ENCODE data around the gene CD84. TPM values are rescaled to one million over a fixed set of nuclear protein-coding genes. Genes with fewer than 3 reads are reported as not detected.
"Not testable (repeated sequence)": the region's sequence is repeated elsewhere in the genome, so short reads cannot be mapped to it uniquely, and the experiment has no call there.

The CD84 gene
- total RNA-seq, 2 donors from 2014 or later, result 3.8 to 13.4 TPM

- ATAC-seq (peak; percentile 87 to 91), DNase-seq (ENCODE audit: low spot score) (no peak)
- peaks cover 36 to 44% of the 10 kb centered on the region in 2 donors for H3K4me1 Mint-ChIP-seq (ENCODE audit: low read depth in 2 of 2)
- H3K27ac Mint-ChIP-seq, result peak overlapping the region; percentile 87 to 98
- H3K4me3 Mint-ChIP-seq, result peak overlapping the region; percentile 73
- no peaks in the 10 kb centered on the region for H3K27me3 Mint-ChIP-seq
- peaks cover 11% of the 10 kb centered on the region for H3K36me3 Mint-ChIP-seq
- peaks cover 6% of the 10 kb centered on the region for H3K9me3 Mint-ChIP-seq
Observed at GRCh38 chr1:160539990-160540858, 39.1 kb downstream of the CD84 start.

DNA sequence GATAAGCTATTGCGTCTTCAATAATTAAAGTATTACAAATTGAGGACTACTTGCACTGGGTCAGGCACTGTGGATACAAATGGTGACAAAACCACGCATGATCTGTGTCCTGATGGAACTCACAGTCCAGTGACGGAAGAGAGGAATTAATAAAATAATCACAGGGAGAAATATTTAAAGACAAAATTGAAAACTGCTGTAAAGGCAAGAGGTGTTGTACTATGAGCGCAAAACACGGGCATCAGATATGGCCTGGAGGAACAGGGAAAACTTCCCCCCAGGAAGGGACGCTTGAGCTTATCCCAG, 39.7 kb downstream of the CD84 start:
- H3K27ac Mint-ChIP-seq, result peak overlapping the region; percentile 87 to 98
- DNase-seq (ENCODE audit: low spot score), result no peak
- H3K4me1 Mint-ChIP-seq (ENCODE audit: low read depth in 2 of 2), result peaks cover 32 to 39% of the 10 kb centered on the region in 2 donors
- H3K9me3 Mint-ChIP-seq, result peaks cover 10% of the 10 kb centered on the region
- no peaks in the 10 kb centered on the region for H3K27me3 Mint-ChIP-seq
- peak overlapping the region; percentile 73 for H3K4me3 Mint-ChIP-seq
- ATAC-seq, result no peak
- H3K36me3 Mint-ChIP-seq, result peaks cover 17% of the 10 kb centered on the region

DNA sequence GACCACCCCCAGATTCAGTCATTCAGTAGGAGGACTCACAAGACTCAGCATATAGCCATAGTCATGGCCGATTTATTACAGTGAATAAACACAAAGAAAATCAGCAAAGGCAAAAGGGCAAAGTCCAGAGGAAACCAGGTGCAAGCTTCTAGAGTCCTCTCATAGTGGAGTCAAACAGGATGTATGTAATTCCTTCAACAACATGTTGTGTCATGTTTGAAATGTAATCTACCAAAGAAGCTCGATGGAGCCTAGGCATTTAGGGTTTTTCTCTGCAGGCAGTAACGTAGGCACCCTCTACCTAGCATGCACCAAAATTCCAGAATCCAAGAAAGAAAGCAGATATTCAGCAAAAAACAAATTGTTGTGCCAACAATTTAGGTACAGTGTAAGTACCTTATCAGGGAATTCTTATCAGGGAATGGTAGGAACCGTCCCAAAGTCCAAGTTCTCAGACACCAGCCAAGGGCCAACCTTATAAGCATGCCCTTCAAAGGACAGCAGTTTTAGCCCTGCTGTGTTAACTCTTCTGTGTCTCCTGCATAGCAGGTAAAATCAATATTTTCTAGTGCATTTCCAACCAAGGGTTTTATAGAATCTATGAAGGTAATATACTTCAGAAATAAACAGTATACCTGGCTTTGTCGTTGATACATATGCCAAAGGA, 40.2 kb downstream of the CD84 start:
- H3K9me3 Mint-ChIP-seq, result peaks cover 10% of the 10 kb centered on the region
- no peak for ATAC-seq
- H3K27ac Mint-ChIP-seq, result peak overlapping the region; percentile 87 to 98
- no peaks in the 10 kb centered on the region for H3K27me3 Mint-ChIP-seq
- H3K36me3 Mint-ChIP-seq, result peaks cover 21% of the 10 kb centered on the region
- no peak for DNase-seq (ENCODE audit: low spot score)
- peaks cover 32 to 38% of the 10 kb centered on the region in 2 donors for H3K4me1 Mint-ChIP-seq (ENCODE audit: low read depth in 2 of 2)
- H3K4me3 Mint-ChIP-seq, result peak overlapping the region; percentile 73

GRCh38 chr1:160537714-160538665, 41.3 kb downstream of the CD84 start:
- peak overlapping the region; percentile 87 to 98 for H3K27ac Mint-ChIP-seq
- H3K9me3 Mint-ChIP-seq, result peaks cover 10% of the 10 kb centered on the region

GRCh38 chr1:160534823-160535605, 44.3 kb downstream of the CD84 start:
- ATAC-seq (no peak), DNase-seq (ENCODE audit: low spot score) (no peak)
- Mint-ChIP-seq H3K4me1 (ENCODE audit: low read depth in 2 of 2) (peaks cover 14 to 21% of the 10 kb centered on the region in 2 donors), H3K9me3 (peaks cover 10% of the 10 kb centered on the region), H3K4me3 (no peak overlapping the region), H3K27me3 (no peaks in the 10 kb centered on the region), H3K27ac (no peak overlapping the region), H3K36me3 (peaks cover 21% of the 10 kb centered on the region)

More at GRCh38 chr1:160537714-160538665, 41.3 kb downstream of the CD84 start:
- H3K36me3 Mint-ChIP-seq, result peaks cover 21% of the 10 kb centered on the region
- ATAC-seq (no peak), DNase-seq (ENCODE audit: low spot score) (no peak)
- no peak overlapping the region for H3K4me3 Mint-ChIP-seq
- H3K4me1 Mint-ChIP-seq (ENCODE audit: low read depth in 2 of 2), result peaks cover 32 to 38% of the 10 kb centered on the region in 2 donors
- H3K27me3 Mint-ChIP-seq, result no peaks in the 10 kb centered on the region

DNA sequence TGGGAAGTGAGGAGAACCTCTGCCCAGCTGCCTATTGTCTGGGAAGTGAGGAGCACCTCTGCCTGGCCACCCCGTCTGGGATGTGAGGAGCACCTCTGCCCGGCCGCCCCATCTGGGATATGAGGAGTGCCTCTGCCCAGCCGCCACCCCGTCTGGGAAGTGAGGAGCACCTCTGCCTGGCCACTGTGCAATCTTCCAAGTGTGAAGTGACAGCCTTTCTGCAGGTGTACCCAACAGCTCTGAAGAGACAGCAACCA, 46.8 kb downstream of the CD84 start:
- H3K4me1 Mint-ChIP-seq (ENCODE audit: low read depth in 2 of 2), result peaks cover 10 to 16% of the 10 kb centered on the region in 2 donors

DNA sequence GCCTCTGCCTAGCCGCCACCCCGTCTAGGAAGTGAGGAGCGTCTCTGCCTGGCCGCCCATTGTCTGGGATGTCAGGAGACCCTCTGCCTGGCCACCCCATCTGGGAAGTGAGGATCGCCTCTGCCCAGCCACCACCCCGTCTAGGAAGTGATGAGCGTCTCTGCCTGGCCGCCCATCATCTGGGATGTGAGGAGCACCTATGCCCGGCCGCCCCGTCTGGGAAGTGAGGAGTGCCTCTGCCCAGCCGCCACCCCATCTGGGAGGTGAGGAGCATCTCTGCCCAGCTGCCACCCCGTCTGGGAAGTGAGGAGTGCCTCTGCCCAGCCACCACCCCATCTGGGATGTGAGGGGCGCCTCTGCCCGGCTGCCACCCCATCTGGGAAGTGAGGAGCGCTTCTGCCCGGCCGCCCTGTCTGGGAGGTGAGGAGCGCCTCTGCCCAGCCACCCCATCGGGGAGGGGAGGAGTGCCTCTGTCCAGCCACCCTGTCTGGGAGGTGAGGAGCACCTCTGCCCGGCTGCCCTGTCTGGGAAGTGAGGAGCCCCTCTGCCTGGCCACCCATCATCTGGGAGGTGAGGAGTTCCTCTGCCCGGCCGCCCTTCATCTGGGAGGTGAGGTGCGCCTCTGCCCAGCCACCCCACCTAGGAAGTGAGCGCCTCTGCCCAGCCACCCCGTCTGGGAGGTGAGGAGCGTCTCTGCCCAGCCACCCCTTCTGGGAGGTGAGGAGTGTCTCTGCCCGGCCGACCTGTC, 47.3 kb downstream of the CD84 start:
- not testable (repeated sequence) for H3K4me3 Mint-ChIP-seq; H3K9me3 Mint-ChIP-seq; H3K27ac Mint-ChIP-seq; ATAC-seq; DNase-seq (ENCODE audit: low spot score); H3K27me3 Mint-ChIP-seq
- Mint-ChIP-seq H3K4me1 (ENCODE audit: low read depth in 2 of 2) (peaks cover 13 to 20% of the 10 kb centered on the region in 2 donors), H3K36me3 (peaks cover 39% of the 10 kb centered on the region)

More for the DNA sequence above, 46.8 kb downstream of the CD84 start:
- not testable (repeated sequence) for H3K4me3 Mint-ChIP-seq; DNase-seq (ENCODE audit: low spot score); H3K9me3 Mint-ChIP-seq; H3K27ac Mint-ChIP-seq; ATAC-seq; H3K27me3 Mint-ChIP-seq
- peaks cover 34% of the 10 kb centered on the region for H3K36me3 Mint-ChIP-seq

GRCh38 chr1:160529401-160529952, 49.8 kb downstream of the CD84 start:
- not testable (repeated sequence) for H3K4me3 Mint-ChIP-seq; DNase-seq (ENCODE audit: low spot score); H3K27me3 Mint-ChIP-seq; ATAC-seq
- Mint-ChIP-seq H3K27ac (peak overlapping the region; percentile 8 to 63), H3K4me1 (ENCODE audit: low read depth in 2 of 2) (peaks cover 22 to 26% of the 10 kb centered on the region in 2 donors), H3K36me3 (peaks cover 36% of the 10 kb centered on the region), H3K9me3 (peaks cover 15% of the 10 kb centered on the region)

DNA sequence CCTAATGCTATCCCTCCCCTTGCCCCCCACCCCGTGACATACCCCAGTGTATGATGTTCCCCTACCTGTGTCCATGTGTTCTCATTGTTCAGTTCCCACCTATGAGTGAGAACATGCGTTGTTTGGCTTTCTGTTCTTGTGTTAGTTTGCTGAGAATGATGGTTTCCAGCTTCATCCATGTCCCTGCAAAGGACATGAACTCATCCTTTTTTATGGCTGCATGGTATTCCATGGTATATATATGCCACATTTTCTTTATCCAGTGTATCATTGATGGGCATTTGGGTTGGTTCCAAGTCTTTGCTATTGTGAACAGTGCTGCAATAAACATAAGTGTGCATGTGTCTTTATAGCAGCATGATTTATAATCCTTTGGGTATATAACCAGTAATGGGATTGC, 55.5 kb downstream of the CD84 start:
- Mint-ChIP-seq H3K36me3 (peaks cover 30% of the 10 kb centered on the region), H3K27ac (peak overlapping the region; percentile 17 to 49), H3K4me3 (peak overlapping the region; percentile 30), H3K4me1 (ENCODE audit: low read depth in 2 of 2) (peaks cover 61 to 68% of the 10 kb centered on the region in 2 donors), H3K9me3 (peaks cover 19% of the 10 kb centered on the region)
- not testable (repeated sequence) for H3K27me3 Mint-ChIP-seq; DNase-seq (ENCODE audit: low spot score); ATAC-seq

DNA sequence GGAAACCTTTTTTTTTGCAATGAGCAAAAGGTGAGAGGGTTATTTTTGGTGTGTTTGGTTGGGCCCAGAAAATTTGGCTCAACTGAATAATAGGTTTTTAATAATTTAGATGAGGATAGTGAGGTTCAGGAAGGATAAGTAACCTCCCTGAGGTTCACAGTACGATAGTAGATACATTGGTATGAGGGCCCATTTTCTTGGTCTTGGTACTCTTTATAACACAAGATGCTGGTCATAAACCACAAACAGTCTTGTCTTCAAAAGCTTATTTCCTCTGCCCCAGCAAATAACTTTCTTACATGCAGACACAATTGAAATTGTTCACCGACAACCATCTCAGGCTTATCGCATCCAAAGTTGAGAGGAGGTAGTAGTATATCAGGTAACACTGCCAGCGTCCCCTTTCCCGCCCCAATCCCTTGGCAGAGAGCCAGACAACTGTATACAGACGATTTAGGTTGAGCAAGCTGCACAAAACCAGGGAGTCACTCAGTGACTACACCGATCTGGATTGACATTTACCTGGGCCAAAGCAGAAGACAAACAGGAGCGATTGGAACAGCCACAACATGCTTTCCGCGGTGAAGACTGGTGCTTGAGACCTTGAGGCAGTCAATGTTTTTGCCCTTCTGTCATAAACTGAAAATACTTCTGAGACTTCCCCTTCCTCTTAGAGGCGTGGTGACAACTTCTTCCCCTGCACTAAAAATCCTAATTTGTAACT, 56.5 kb downstream of the CD84 start, which contains the start of gene SLAMF6:
SLAMF6 (minus strand) TSS at position 634 of the 724 bp plus-strand sequence; CDS start at position 571, 63 bp downstream.
- peaks cover 23% of the 10 kb centered on the region for H3K36me3 Mint-ChIP-seq

DNA sequence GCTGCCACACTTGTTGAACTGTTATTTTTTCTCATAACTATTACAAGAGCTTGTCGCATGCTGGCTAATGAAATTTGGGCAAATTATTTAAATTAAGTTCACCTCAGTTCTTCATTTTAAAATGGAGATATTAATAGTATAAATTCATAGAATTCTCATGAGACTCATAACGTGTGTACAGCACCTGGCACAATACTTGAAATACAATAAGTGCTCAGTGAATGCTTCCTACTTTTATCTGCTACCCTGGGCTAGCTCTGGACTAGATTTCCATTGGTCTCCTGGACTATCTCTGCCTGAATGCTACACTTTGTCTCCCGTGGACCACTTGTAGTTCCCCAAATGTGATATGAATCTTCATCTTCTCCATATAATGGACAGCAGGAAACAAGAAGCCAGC, 57.2 kb downstream of the CD84 start:
- H3K36me3 Mint-ChIP-seq, result peaks cover 17% of the 10 kb centered on the region
- peaks cover 63 to 68% of the 10 kb centered on the region in 2 donors for H3K4me1 Mint-ChIP-seq (ENCODE audit: low read depth in 2 of 2)
- DNase-seq (ENCODE audit: low spot score) (no peak), ATAC-seq (no peak)
- peak overlapping the region; percentile 94 for H3K4me3 Mint-ChIP-seq
- no peaks in the 10 kb centered on the region for H3K27me3 Mint-ChIP-seq
- H3K27ac Mint-ChIP-seq, result peak overlapping the region; percentile 94 to 95
- H3K9me3 Mint-ChIP-seq, result peaks cover 16% of the 10 kb centered on the region

More for the DNA sequence above, 56.5 kb downstream of the CD84 start, which contains the start of gene SLAMF6:
- Mint-ChIP-seq H3K4me3 (peak within 1 kb of the TSS; percentile 94), H3K9me3 (peaks cover 17% of the 10 kb centered on the region), H3K4me1 (ENCODE audit: low read depth in 2 of 2) (peaks cover 64 to 70% of the 10 kb centered on the region in 2 donors), H3K27ac (peak within 1 kb of the TSS; percentile 94 to 95), H3K27me3 (no peaks in the 10 kb centered on the region)
- no peak for DNase-seq (ENCODE audit: low spot score)
- peak; percentile 70 for ATAC-seq

Measured in natural killer cell treated with Interleukin-12 subunit alpha and Interleukin-12 subunit beta and Interleukin-15 and Interleukin-18, amount 100 ng/mL, for 72 hours (primary cell).